ENCODE data around the gene DOCK3.

GRCh38 chr3:51373658-51374421 is 699.1 kb downstream of the DOCK3 start:
- TF ChIP-seq POLR2AphosphoS5 (IDR thresholded peaks at IDR 0.05; ENCODE audit: borderline replicate concordance, low read depth, low read length), result no peak
- no peak for TF ChIP-seq EZH2 (IDR thresholded peaks at IDR 0.05)
